Uterus (tissue), 4 donors: ENCODE data around the gene ASB1. TPM values are rescaled to one million over a fixed set of nuclear protein-coding genes. Genes with fewer than 3 reads are reported as not detected.
"Not testable (repeated sequence)": the region's sequence is repeated elsewhere in the genome, so short reads cannot be mapped to it uniquely, and the experiment has no call there.

ENCODE experiments used
- DNase-seq, 2 donors: peaks; one replicate each; pipeline ENCODE4 v3.0.0-alpha.2; 2019 to 2020
- H3K27ac ChIP-seq, 2 donors: fragments of 200-600 bp; sonication (generic); 1 replicate in 1 of 2; 2 replicates in 1 of 2; pipeline ENCODE4 v1.5.1; 2016 to 2018
- H3K27me3 ChIP-seq, 2 donors: fragments of 200-600 bp; sonication (generic); one replicate each; pipeline ENCODE4 v1.5.1; 2018 to 2019; ENCODE audit warnings: control low read depth in 1 of 2
- H3K36me3 ChIP-seq, 2 donors: fragments of 200-600 bp; sonication (generic); one replicate each; pipeline ENCODE4 v1.5.1; 2019; ENCODE audit warnings: control low read depth in 1 of 2
- H3K4me1 ChIP-seq, 2 donors: fragments of 200-600 bp; sonication (generic); one replicate each; pipeline ENCODE4 v1.5.1; 2018 to 2019; ENCODE audit warnings: control low read depth in 1 of 2
- H3K4me3 ChIP-seq, 2 donors: fragments of 200-600 bp; sonication (generic); 1 replicate in 1 of 2; 2 replicates in 1 of 2; pipeline ENCODE4 v1.5.1; 2018 to 2019; ENCODE audit warnings: mild to moderate bottlenecking in 1 of 2
- H3K9me3 ChIP-seq, 2 donors: fragments of 200-600 bp; sonication (generic); one replicate each; pipeline ENCODE4 v1.5.1; 2019; ENCODE audit warnings: control low read depth in 1 of 2
- POLR2A ChIP-seq, 2 donors: fragments of 450-650 bp; IDR thresholded peaks; one replicate each; pipeline ENCODE4 v1.6.1; 2016; ENCODE audit warnings: antibody characterized with exemption in 2 of 2, mild to moderate bottlenecking in 1 of 2, moderate library complexity in 1 of 2
- intact Hi-C: fragments of 100-400 bp; cut with DNase I; formaldehyde crosslinking; loops from one replicate; pipeline ENCODE4 v1.15.1; 2023; ENCODE audit warnings: low total_unique reads
- total RNA-seq, 4 donors: library from RNA; depleted of rRNA in 3 of 4; stranded (reverse); fragments of >200 nt in 3 of 4; gene quantifications; one replicate each; pipeline versions ENCODE4 v1.1.0 to v1.2.4, GENCODE V29; 2014 to 2023
- TF ChIP-seq, protein P1 (sequence below), 4 experiments: fragments of 200-600 bp in 2 of 4; fragments of 450-650 bp in 2 of 4; sonication (generic) in 2 of 4; IDR thresholded peaks; one replicate each; pipeline ENCODE4 v1.5.1; 2016 to 2019; ENCODE audit warnings: antibody characterized with exemption in 4 of 4, mild to moderate bottlenecking in 2 of 4, moderate library complexity in 1 of 4
- donor health status: DM: yes; HTN: yes; CAD: no.

The ASB1 gene
- total RNA-seq, 4 donors from 2014 or later = 4.9 to 40.5 (median 18.6) TPM

- Histone ChIP-seq H3K4me3 (no peak overlapping the region), H3K27me3 (no peaks in the 10 kb centered on the region), H3K4me1 (no peaks in the 10 kb centered on the region), H3K36me3 (no peaks in the 10 kb centered on the region), H3K9me3 (no peaks in the 10 kb centered on the region), H3K27ac (no peak overlapping the region)
- intact Hi-C loops = no loop called here
- no peak for TF ChIP-seq POLR2A (IDR thresholded peaks at IDR 0.05)
- TF ChIP-seq, protein P1, sequence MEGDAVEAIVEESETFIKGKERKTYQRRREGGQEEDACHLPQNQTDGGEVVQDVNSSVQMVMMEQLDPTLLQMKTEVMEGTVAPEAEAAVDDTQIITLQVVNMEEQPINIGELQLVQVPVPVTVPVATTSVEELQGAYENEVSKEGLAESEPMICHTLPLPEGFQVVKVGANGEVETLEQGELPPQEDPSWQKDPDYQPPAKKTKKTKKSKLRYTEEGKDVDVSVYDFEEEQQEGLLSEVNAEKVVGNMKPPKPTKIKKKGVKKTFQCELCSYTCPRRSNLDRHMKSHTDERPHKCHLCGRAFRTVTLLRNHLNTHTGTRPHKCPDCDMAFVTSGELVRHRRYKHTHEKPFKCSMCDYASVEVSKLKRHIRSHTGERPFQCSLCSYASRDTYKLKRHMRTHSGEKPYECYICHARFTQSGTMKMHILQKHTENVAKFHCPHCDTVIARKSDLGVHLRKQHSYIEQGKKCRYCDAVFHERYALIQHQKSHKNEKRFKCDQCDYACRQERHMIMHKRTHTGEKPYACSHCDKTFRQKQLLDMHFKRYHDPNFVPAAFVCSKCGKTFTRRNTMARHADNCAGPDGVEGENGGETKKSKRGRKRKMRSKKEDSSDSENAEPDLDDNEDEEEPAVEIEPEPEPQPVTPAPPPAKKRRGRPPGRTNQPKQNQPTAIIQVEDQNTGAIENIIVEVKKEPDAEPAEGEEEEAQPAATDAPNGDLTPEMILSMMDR (IDR thresholded peaks at IDR 0.05) = no peak
- no peak for DNase-seq
Observed at GRCh38 chr2:238398577-238398976, 28.1 kb upstream of the ASB1 start.

DNA sequence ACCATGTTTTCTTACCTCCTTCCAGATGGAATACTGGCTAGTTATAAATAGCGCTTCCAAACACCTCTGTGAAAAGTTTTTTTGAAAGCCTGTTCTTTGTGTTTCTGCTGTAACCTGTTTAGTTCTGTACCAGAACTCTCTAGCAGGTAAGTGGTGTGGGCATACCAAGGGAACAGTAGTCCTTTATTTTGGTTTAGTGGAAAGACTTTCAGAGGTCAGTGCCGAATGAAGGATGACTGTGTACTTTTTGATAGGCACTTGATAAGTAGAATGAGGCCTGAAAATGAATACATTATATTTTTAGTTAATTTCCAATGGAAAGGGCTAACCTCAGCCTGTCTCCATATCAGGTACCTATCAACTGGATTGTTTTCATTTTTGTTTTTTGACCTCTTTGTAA lies 27.6 kb upstream of the ASB1 start:
- TF ChIP-seq, protein P1 (IDR thresholded peaks at IDR 0.05) = no peak
- TF ChIP-seq POLR2A (IDR thresholded peaks at IDR 0.05) = no peak
- H3K4me3 ChIP-seq = no peak overlapping the region
- no peaks in the 10 kb centered on the region for H3K36me3 ChIP-seq
- no peaks in the 10 kb centered on the region for H3K4me1 ChIP-seq
- no peak for DNase-seq
- no peaks in the 10 kb centered on the region for H3K27me3 ChIP-seq
- intact Hi-C loops = no loop called here
- H3K27ac ChIP-seq = no peak overlapping the region
- no peaks in the 10 kb centered on the region for H3K9me3 ChIP-seq

DNA sequence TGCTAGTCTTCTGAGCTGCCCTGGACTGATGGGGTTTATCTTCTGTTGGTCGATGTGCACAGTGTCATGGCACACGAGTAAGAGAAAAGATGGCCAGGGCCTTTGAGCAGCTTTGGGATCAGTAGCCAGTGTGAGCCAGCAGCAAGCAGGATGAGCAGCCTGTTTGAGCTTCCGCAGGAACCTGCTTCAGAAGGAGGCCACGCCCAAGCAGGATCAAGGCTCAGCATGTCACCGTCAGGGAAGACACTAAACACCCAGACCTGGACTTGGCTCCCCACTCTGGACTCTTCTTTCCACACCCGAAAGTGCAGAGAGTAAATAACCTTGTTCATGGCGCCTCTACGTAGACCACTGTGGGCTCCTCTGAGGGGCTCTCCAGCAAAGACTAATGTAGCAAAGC lies 25.2 kb upstream of the ASB1 start:
- intact Hi-C loops = no loop called here
- no peak overlapping the region for H3K27ac ChIP-seq
- H3K36me3 ChIP-seq = no peaks in the 10 kb centered on the region
- no peak for TF ChIP-seq POLR2A (IDR thresholded peaks at IDR 0.05)
- TF ChIP-seq, protein P1 (IDR thresholded peaks at IDR 0.05) = no peak
- H3K9me3 ChIP-seq = no peaks in the 10 kb centered on the region
- H3K4me1 ChIP-seq = no peaks in the 10 kb centered on the region
- DNase-seq = no peak
- H3K27me3 ChIP-seq = no peaks in the 10 kb centered on the region
- no peak overlapping the region for H3K4me3 ChIP-seq

GRCh38 chr2:238403632-238404405 lies 22.9 kb upstream of the ASB1 start:
- H3K4me3 ChIP-seq = no peak overlapping the region
- DNase-seq = no peak
- H3K36me3 ChIP-seq = no peaks in the 10 kb centered on the region
- H3K9me3 ChIP-seq = no peaks in the 10 kb centered on the region
- H3K27ac ChIP-seq = no peak overlapping the region
- intact Hi-C loops = no loop called here
- H3K4me1 ChIP-seq = no peaks in the 10 kb centered on the region
- TF ChIP-seq, protein P1 (IDR thresholded peaks at IDR 0.05) = no peak
- TF ChIP-seq POLR2A (IDR thresholded peaks at IDR 0.05) = no peak
- H3K27me3 ChIP-seq = no peaks in the 10 kb centered on the region

- Histone ChIP-seq H3K36me3 (no peaks in the 10 kb centered on the region), H3K27ac (no peak overlapping the region), H3K9me3 (no peaks in the 10 kb centered on the region), H3K4me3 (no peak overlapping the region), H3K27me3 (no peaks in the 10 kb centered on the region), H3K4me1 (no peaks in the 10 kb centered on the region)
- intact Hi-C loops = no loop called here
- no peak for TF ChIP-seq POLR2A (IDR thresholded peaks at IDR 0.05)
- TF ChIP-seq, protein P1 (IDR thresholded peaks at IDR 0.05) = no peak
- DNase-seq = no peak
Observed at GRCh38 chr2:238404406-238405216, 22.1 kb upstream of the ASB1 start.

DNA sequence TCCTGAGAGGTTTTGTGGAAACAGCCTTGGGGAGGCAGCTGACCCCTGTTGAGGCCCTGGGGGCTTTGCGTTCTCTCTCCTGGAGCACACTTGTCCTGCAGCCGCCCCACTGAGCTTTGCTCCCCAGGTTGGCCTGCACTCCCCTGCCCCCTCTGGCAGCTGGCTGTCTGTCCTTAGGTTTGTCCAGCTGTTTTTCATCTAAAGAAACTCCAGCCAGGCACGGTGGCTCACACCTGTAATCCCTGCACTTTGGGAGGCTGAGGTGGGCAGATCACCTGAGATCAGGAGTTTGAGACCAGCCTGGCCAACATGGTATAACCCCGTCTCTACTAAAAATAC lies 21.5 kb upstream of the ASB1 start:
- DNase-seq, H3K27ac ChIP-seq, H3K36me3 ChIP-seq, H3K4me1 ChIP-seq, H3K27me3 ChIP-seq, intact Hi-C loops, H3K4me3 ChIP-seq, H3K9me3 ChIP-seq: not testable (repeated sequence)
